Smooth muscle cell (in vitro differentiated cells): ENCODE data around the gene CAMK2B. TPM values are rescaled to one million over a fixed set of nuclear protein-coding genes. Genes with fewer than 3 reads are reported as not detected.

Source experiments
- DNase-seq: peaks from one replicate; lab custom pipeline; 2025; ENCODE audit not compliant: unreplicated experiment; lab: John Stamatoyannopoulos, UW
- H2AFZ ChIP-seq: fragments of 200-600 bp; sonication (generic); 2 replicates; pipeline ENCODE4 v1.6.0; 2016; ENCODE audit warnings: antibody characterized with exemption, low read depth, mild to moderate bottlenecking
- H3F3A ChIP-seq: fragments of 200-600 bp; sonication (generic); 2 replicates; pipeline ENCODE4 v1.6.0; 2017; ENCODE audit warnings: antibody characterized with exemption, low read depth
- H3K27ac ChIP-seq: fragments of 200-600 bp; sonication (generic); 2 replicates; pipeline ENCODE4 v1.5.1; 2016; ENCODE audit warnings: low read depth, mild to moderate bottlenecking
- H3K27me3 ChIP-seq: fragments of 200-600 bp; sonication (generic); 2 replicates; pipeline ENCODE4 v1.6.1; 2016; ENCODE audit warnings: low read depth, mild to moderate bottlenecking
- H3K36me3 ChIP-seq: fragments of 200-600 bp; sonication (generic); 2 replicates; pipeline ENCODE4 v1.5.1; 2016; ENCODE audit warnings: low read depth
- H3K4me1 ChIP-seq: fragments of 200-600 bp; sonication (generic); 2 replicates; pipeline ENCODE4 v1.5.1; 2016; ENCODE audit warnings: low read depth
- H3K4me2 ChIP-seq: fragments of 200-600 bp; sonication (generic); 2 replicates; pipeline ENCODE4 v1.6.0; 2016; ENCODE audit warnings: mild to moderate bottlenecking
- H3K4me3 ChIP-seq: fragments of 200-600 bp; sonication (generic); 2 replicates; pipeline ENCODE4 v1.5.1; 2016; ENCODE audit warnings: mild to moderate bottlenecking
- H3K79me2 ChIP-seq: fragments of 200-600 bp; sonication (generic); 2 replicates; pipeline ENCODE4 v1.6.0; 2016; ENCODE audit warnings: low read depth, mild to moderate bottlenecking
- H3K9ac ChIP-seq: fragments of 200-600 bp; sonication (generic); 2 replicates; pipeline ENCODE4 v1.6.0; 2016; ENCODE audit warnings: low read depth
- H3K9me3 ChIP-seq: fragments of 200-600 bp; sonication (generic); replicated peaks from 2 replicates; pipeline ENCODE4 v1.5.1; 2016; ENCODE audit warnings: low read depth
- H4K20me1 ChIP-seq: fragments of 200-600 bp; sonication (generic); 2 replicates; pipeline ENCODE4 v1.6.0; 2016; ENCODE audit warnings: low read depth
- CTCF ChIP-seq: fragments of 200-600 bp; sonication (generic); IDR thresholded peaks from 2 replicates; pipeline ENCODE4 v1.5.1; 2017; ENCODE audit warnings: borderline replicate concordance, mild to moderate bottlenecking, antibody characterized with exemption; ENCODE audit not compliant: insufficient read depth, poor library complexity, severe bottlenecking
- WGBS: methylation state at CpG from one replicate; pipeline ENCODE4 v1.1.7; 2016; ENCODE audit warnings: low lambda C conversion rate; 5-methylcytosine and 5-hydroxymethylcytosine counted together
- polyA plus RNA-seq: library from polyadenylated mRNA; unstranded; fragments of >200 nt; fragmentation: Nextera tagmentation; extraction: Ambion mirVana; gene quantifications from 2 replicates; pipeline ENCODE4 v1.2.1, GENCODE V29; 2016
- total RNA-seq: library from RNA; depleted of rRNA; stranded (reverse); fragments of >200 nt; gene quantifications from 2 replicates; pipeline ENCODE4 v1.2.3, GENCODE V29; 2014

The CAMK2B gene
- total and polyA plus RNA-seq, 2 experiments from 2014 or later, result not detected

- no peaks in the 10 kb centered on the region for H3F3A ChIP-seq
- no peak for DNase-seq
- no peaks in the 10 kb centered on the region for H3K27me3 ChIP-seq
- no peaks in the 10 kb centered on the region for H3K9me3 ChIP-seq
- no peaks in the 10 kb centered on the region for H3K36me3 ChIP-seq
- no peak overlapping the region for H3K4me3 ChIP-seq
- no peak overlapping the region for H3K27ac ChIP-seq
- no peak overlapping the region for H2AFZ ChIP-seq
- TF ChIP-seq CTCF, result no peak
- 91% methylated on average over 5 of the region's 5 CpGs for WGBS
- H4K20me1 ChIP-seq, result no peaks in the 10 kb centered on the region
- no peaks in the 10 kb centered on the region for H3K79me2 ChIP-seq
- H3K4me1 ChIP-seq, result peaks cover 14% of the 10 kb centered on the region
- H3K9ac ChIP-seq, result no peak overlapping the region
- H3K4me2 ChIP-seq, result no peak overlapping the region
Measured at GRCh38 chr7:44186736-44187135, 138.7 kb downstream of the CAMK2B start.

GRCh38 chr7:44185729-44186128 lies 139.7 kb downstream of the CAMK2B start:
- Histone ChIP-seq H3K27me3 (no peaks in the 10 kb centered on the region), H3K9ac (no peak overlapping the region), H3F3A (no peaks in the 10 kb centered on the region), H4K20me1 (no peaks in the 10 kb centered on the region), H3K79me2 (no peaks in the 10 kb centered on the region), H3K4me3 (no peak overlapping the region), H3K27ac (peak overlapping the region; percentile 97), H2AFZ (no peak overlapping the region), H3K4me2 (no peak overlapping the region), H3K4me1 (peaks cover 14% of the 10 kb centered on the region), H3K9me3 (no peaks in the 10 kb centered on the region), H3K36me3 (no peaks in the 10 kb centered on the region)
- WGBS, result 80% methylated on average over 5 of the region's 5 CpGs
- no peak for DNase-seq
- TF ChIP-seq CTCF, result no peak

GRCh38 chr7:44184873-44185446 lies 140.4 kb downstream of the CAMK2B start:
- no peaks in the 10 kb centered on the region for H4K20me1 ChIP-seq
- H3K27ac ChIP-seq, result peak overlapping the region; percentile 97
- TF ChIP-seq CTCF, result no peak
- 89% methylated on average over 2 of the region's 2 CpGs for WGBS
- DNase-seq, result no peak
- H3K9me3 ChIP-seq, result no peaks in the 10 kb centered on the region
- H3F3A ChIP-seq, result no peaks in the 10 kb centered on the region
- H3K4me1 ChIP-seq, result peaks cover 14% of the 10 kb centered on the region
- peak overlapping the region; percentile 69 for H3K4me2 ChIP-seq
- H3K79me2 ChIP-seq, result no peaks in the 10 kb centered on the region
- peak overlapping the region; percentile 87 for H2AFZ ChIP-seq
- H3K36me3 ChIP-seq, result no peaks in the 10 kb centered on the region
- no peaks in the 10 kb centered on the region for H3K27me3 ChIP-seq
- H3K9ac ChIP-seq, result peak overlapping the region; percentile 85
- no peak overlapping the region for H3K4me3 ChIP-seq
